Measurements from ENCODE around the gene AGMO.

DNA sequence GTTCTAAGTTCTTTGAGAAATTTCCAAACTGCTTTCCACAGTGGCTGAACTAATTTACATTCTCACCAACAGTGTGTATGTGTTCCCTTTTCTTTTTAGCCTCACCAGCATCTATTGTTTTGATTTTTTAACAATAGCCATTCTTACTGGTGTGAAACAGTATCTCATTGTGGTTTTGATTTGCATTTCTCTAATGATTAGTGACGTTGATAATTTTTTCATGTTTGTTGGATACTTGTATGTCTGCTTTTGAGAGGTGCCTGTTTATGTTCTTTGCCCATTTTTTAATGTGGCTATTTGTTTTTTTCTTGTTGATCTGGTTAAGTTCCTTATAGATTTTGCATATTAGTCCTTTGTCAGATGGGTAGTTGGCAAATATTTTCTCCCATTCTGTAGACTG lies 191.4 kb downstream of the AGMO start:
- TF ChIP-seq, protein P1, sequence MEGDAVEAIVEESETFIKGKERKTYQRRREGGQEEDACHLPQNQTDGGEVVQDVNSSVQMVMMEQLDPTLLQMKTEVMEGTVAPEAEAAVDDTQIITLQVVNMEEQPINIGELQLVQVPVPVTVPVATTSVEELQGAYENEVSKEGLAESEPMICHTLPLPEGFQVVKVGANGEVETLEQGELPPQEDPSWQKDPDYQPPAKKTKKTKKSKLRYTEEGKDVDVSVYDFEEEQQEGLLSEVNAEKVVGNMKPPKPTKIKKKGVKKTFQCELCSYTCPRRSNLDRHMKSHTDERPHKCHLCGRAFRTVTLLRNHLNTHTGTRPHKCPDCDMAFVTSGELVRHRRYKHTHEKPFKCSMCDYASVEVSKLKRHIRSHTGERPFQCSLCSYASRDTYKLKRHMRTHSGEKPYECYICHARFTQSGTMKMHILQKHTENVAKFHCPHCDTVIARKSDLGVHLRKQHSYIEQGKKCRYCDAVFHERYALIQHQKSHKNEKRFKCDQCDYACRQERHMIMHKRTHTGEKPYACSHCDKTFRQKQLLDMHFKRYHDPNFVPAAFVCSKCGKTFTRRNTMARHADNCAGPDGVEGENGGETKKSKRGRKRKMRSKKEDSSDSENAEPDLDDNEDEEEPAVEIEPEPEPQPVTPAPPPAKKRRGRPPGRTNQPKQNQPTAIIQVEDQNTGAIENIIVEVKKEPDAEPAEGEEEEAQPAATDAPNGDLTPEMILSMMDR (IDR thresholded peaks at IDR 0.05; ENCODE audit: low read depth, low read length) = no peak
- TF ChIP-seq, protein P2, sequence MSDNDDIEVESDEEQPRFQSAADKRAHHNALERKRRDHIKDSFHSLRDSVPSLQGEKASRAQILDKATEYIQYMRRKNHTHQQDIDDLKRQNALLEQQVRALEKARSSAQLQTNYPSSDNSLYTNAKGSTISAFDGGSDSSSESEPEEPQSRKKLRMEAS (IDR thresholded peaks at IDR 0.05; ENCODE audit: low read depth, low read length) = no peak
- TF ChIP-seq POLR2A (IDR thresholded peaks at IDR 0.05; ENCODE audit: extremely low read depth, insufficient read length) = no peak
